ENCODE data around the gene MED4. TPM values are rescaled to one million over a fixed set of nuclear protein-coding genes. Genes with fewer than 3 reads are reported as not detected.

MED4 gene
- total RNA-seq, 1 donor from 2014 or later: 34.6 TPM

- no peaks in the 10 kb centered on the region for H3K27me3 Mint-ChIP-seq (ENCODE audit: low read depth)
- peaks cover 32% of the 10 kb centered on the region for H3K4me1 Mint-ChIP-seq (ENCODE audit: low read depth)
- peak overlapping the region; percentile 95 for H3K27ac Mint-ChIP-seq (ENCODE audit: unreplicated experiment)
- no peaks in the 10 kb centered on the region for H3K36me3 Mint-ChIP-seq (ENCODE audit: low read depth)
- H3K4me3 Mint-ChIP-seq (ENCODE audit: unreplicated experiment): peak overlapping the region; percentile 97
- H3K9me3 Mint-ChIP-seq (ENCODE audit: low read depth): peaks cover 3% of the 10 kb centered on the region
- TF ChIP-seq, protein P1, sequence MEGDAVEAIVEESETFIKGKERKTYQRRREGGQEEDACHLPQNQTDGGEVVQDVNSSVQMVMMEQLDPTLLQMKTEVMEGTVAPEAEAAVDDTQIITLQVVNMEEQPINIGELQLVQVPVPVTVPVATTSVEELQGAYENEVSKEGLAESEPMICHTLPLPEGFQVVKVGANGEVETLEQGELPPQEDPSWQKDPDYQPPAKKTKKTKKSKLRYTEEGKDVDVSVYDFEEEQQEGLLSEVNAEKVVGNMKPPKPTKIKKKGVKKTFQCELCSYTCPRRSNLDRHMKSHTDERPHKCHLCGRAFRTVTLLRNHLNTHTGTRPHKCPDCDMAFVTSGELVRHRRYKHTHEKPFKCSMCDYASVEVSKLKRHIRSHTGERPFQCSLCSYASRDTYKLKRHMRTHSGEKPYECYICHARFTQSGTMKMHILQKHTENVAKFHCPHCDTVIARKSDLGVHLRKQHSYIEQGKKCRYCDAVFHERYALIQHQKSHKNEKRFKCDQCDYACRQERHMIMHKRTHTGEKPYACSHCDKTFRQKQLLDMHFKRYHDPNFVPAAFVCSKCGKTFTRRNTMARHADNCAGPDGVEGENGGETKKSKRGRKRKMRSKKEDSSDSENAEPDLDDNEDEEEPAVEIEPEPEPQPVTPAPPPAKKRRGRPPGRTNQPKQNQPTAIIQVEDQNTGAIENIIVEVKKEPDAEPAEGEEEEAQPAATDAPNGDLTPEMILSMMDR (IDR thresholded peaks at IDR 0.05): no peak
- no peak for DNase-seq (ENCODE audit: low spot score)
Measured at GRCh38 chr13:48094404-48094780, 512 bp downstream of the MED4 start.

- peaks cover 32% of the 10 kb centered on the region for H3K4me1 Mint-ChIP-seq (ENCODE audit: low read depth)
- no peaks in the 10 kb centered on the region for H3K36me3 Mint-ChIP-seq (ENCODE audit: low read depth)
- H3K27me3 Mint-ChIP-seq (ENCODE audit: low read depth): no peaks in the 10 kb centered on the region
- DNase-seq (ENCODE audit: low spot score): no peak
- TF ChIP-seq, protein P1 (IDR thresholded peaks at IDR 0.05): no peak
- no peak overlapping the region for H3K27ac Mint-ChIP-seq (ENCODE audit: unreplicated experiment)
- H3K4me3 Mint-ChIP-seq (ENCODE audit: unreplicated experiment): peak overlapping the region; percentile 97
- peaks cover 3% of the 10 kb centered on the region for H3K9me3 Mint-ChIP-seq (ENCODE audit: low read depth)
Measured at GRCh38 chr13:48093588-48093987, 1.3 kb downstream of the MED4 start.

- Mint-ChIP-seq H3K36me3 (ENCODE audit: low read depth) (peaks cover 9% of the 10 kb centered on the region), H3K27ac (ENCODE audit: unreplicated experiment) (no peak overlapping the region), H3K4me3 (ENCODE audit: unreplicated experiment) (no peak overlapping the region), H3K9me3 (ENCODE audit: low read depth) (no peaks in the 10 kb centered on the region), H3K27me3 (ENCODE audit: low read depth) (no peaks in the 10 kb centered on the region), H3K4me1 (ENCODE audit: low read depth) (peaks cover 2% of the 10 kb centered on the region)
- no peak for DNase-seq (ENCODE audit: low spot score)
- TF ChIP-seq, protein P1 (IDR thresholded peaks at IDR 0.05): no peak
Measured at GRCh38 chr13:48086272-48086671, 8.6 kb downstream of the MED4 start.

- TF ChIP-seq, protein P1 (IDR thresholded peaks at IDR 0.05): no peak
- peaks cover 24% of the 10 kb centered on the region for H3K36me3 Mint-ChIP-seq (ENCODE audit: low read depth)
- H3K27ac Mint-ChIP-seq (ENCODE audit: unreplicated experiment): no peak overlapping the region
- no peak for DNase-seq (ENCODE audit: low spot score)
- no peaks in the 10 kb centered on the region for H3K27me3 Mint-ChIP-seq (ENCODE audit: low read depth)
- no peaks in the 10 kb centered on the region for H3K4me1 Mint-ChIP-seq (ENCODE audit: low read depth)
- no peak overlapping the region for H3K4me3 Mint-ChIP-seq (ENCODE audit: unreplicated experiment)
- H3K9me3 Mint-ChIP-seq (ENCODE audit: low read depth): no peaks in the 10 kb centered on the region
Measured at GRCh38 chr13:48081739-48082138, 13.2 kb downstream of the MED4 start.

- Mint-ChIP-seq H3K27me3 (ENCODE audit: low read depth) (no peaks in the 10 kb centered on the region), H3K9me3 (ENCODE audit: low read depth) (no peaks in the 10 kb centered on the region), H3K4me1 (ENCODE audit: low read depth) (no peaks in the 10 kb centered on the region), H3K27ac (ENCODE audit: unreplicated experiment) (no peak overlapping the region), H3K36me3 (ENCODE audit: low read depth) (peaks cover 30% of the 10 kb centered on the region), H3K4me3 (ENCODE audit: unreplicated experiment) (no peak overlapping the region)
- no peak for DNase-seq (ENCODE audit: low spot score)
- TF ChIP-seq, protein P1 (IDR thresholded peaks at IDR 0.05): peak; percentile 47
Measured at GRCh38 chr13:48078251-48078656, 16.6 kb downstream of the MED4 start.

All from chondrocyte (in vitro differentiated cells).